ENCODE measurements around the gene EXOC1. TPM values are rescaled to one million over a fixed set of nuclear protein-coding genes. Genes with fewer than 3 reads are reported as not detected.
A peak's percentile ranks its signal among the peaks of the same experiment; 100 is the strongest.

The EXOC1 gene
- total RNA-seq, 1 experiment from 2014 or later = 12.0 TPM

- no peak overlapping the region for H3K27ac ChIP-seq (ENCODE audit: low read depth, low read length, poor library complexity, severe bottlenecking)
- CTCF ChIA-PET = no interaction called here
- intact Hi-C loops (cut with micrococcal nuclease; ENCODE audit: unreplicated experiment) = no loop called here
Observed at GRCh38 chr4:55808632-55809031, 44.8 kb upstream of the EXOC1 start.

DNA sequence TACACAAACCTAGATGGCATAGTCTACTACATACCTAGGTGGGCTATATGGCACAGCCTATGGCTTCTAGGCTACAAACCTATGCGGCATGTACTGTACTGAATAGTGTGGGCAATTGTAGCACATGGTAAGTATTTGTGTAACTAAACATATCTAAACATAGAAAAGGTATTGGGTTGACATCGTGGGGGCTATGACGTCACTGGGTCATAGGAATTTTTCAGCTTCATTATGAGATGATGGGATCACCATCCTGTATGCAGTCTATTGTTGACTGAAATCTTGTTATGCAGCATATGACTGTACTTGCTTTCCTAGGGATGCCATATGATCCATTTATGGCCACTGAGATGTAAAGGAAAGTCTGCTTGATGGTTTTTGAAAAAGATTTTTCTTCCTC is 35.8 kb upstream of the EXOC1 start:
- Histone ChIP-seq H3K27ac (ENCODE audit: low read depth, low read length, poor library complexity, severe bottlenecking) (no peak overlapping the region), H3K27me3 (replicated peaks; ENCODE audit: insufficient read depth, low read depth, low read length, poor library complexity) (no peaks in the 10 kb centered on the region), H3K36me3 (ENCODE audit: insufficient read depth, low read length, poor library complexity, severe bottlenecking) (no peaks in the 10 kb centered on the region), H3K4me1 (ENCODE audit: insufficient read depth, low read length, poor library complexity, severe bottlenecking) (no peaks in the 10 kb centered on the region), H3K9me3 (ENCODE audit: low read depth, low read length, poor library complexity, severe bottlenecking) (no peaks in the 10 kb centered on the region), H3K4me3 (ENCODE audit: low read depth, low read length, poor library complexity, severe bottlenecking) (no peak overlapping the region)
- no TSS peak for BruUV-seq (replicated peaks)
- DNase-seq (ENCODE audit: low spot score) = no peak
- no peak for TF ChIP-seq EZH2 (IDR thresholded peaks at IDR 0.05; ENCODE audit: borderline replicate concordance, low read depth, low read length, poor library complexity, severe bottlenecking)
- TF ChIP-seq, protein P1, sequence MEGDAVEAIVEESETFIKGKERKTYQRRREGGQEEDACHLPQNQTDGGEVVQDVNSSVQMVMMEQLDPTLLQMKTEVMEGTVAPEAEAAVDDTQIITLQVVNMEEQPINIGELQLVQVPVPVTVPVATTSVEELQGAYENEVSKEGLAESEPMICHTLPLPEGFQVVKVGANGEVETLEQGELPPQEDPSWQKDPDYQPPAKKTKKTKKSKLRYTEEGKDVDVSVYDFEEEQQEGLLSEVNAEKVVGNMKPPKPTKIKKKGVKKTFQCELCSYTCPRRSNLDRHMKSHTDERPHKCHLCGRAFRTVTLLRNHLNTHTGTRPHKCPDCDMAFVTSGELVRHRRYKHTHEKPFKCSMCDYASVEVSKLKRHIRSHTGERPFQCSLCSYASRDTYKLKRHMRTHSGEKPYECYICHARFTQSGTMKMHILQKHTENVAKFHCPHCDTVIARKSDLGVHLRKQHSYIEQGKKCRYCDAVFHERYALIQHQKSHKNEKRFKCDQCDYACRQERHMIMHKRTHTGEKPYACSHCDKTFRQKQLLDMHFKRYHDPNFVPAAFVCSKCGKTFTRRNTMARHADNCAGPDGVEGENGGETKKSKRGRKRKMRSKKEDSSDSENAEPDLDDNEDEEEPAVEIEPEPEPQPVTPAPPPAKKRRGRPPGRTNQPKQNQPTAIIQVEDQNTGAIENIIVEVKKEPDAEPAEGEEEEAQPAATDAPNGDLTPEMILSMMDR (conservative IDR thresholded peaks at IDR 0.05; ENCODE audit: low read depth, low read length) = no peak
- CTCF ChIA-PET = no interaction called here
- intact Hi-C loops (cut with micrococcal nuclease; ENCODE audit: unreplicated experiment) = no loop called here
- POLR2A ChIA-PET (ENCODE audit: low non-redundant PET) = no interaction called here

More at GRCh38 chr4:55808632-55809031, 44.8 kb upstream of the EXOC1 start:
- H3K4me1 ChIP-seq (ENCODE audit: insufficient read depth, low read length, poor library complexity, severe bottlenecking) = no peaks in the 10 kb centered on the region
- DNase-seq (ENCODE audit: low spot score) = no peak
- no peaks in the 10 kb centered on the region for H3K36me3 ChIP-seq (ENCODE audit: insufficient read depth, low read length, poor library complexity, severe bottlenecking)
- TF ChIP-seq EZH2 (IDR thresholded peaks at IDR 0.05; ENCODE audit: borderline replicate concordance, low read depth, low read length, poor library complexity, severe bottlenecking) = no peak
- TF ChIP-seq, protein P1 (conservative IDR thresholded peaks at IDR 0.05; ENCODE audit: low read depth, low read length) = no peak
- POLR2A ChIA-PET (ENCODE audit: low non-redundant PET) = no interaction called here
- BruUV-seq (replicated peaks) = no TSS peak
- H3K9me3 ChIP-seq (ENCODE audit: low read depth, low read length, poor library complexity, severe bottlenecking) = no peaks in the 10 kb centered on the region
- H3K27me3 ChIP-seq (replicated peaks; ENCODE audit: insufficient read depth, low read depth, low read length, poor library complexity) = no peaks in the 10 kb centered on the region
- no peak overlapping the region for H3K4me3 ChIP-seq (ENCODE audit: low read depth, low read length, poor library complexity, severe bottlenecking)

- POLR2A ChIA-PET (ENCODE audit: low non-redundant PET) = no interaction called here
- DNase-seq (ENCODE audit: low spot score) = peak; percentile 18
Observed at GRCh38 chr4:55819634-55820033, 33.8 kb upstream of the EXOC1 start, which contains the start of gene EXOC1L. Gene EXOC1L (plus strand): TSS chr4:55819790. CDS start chr4:55820027, 237 bp downstream.

GRCh38 chr4:55820279-55820678 is 33.2 kb upstream of the EXOC1 start:
- H3K36me3 ChIP-seq (ENCODE audit: insufficient read depth, low read length, poor library complexity, severe bottlenecking) = no peaks in the 10 kb centered on the region
- BruUV-seq (replicated peaks) = no TSS peak
- ChIA-PET POLR2A (ENCODE audit: low non-redundant PET) (no interaction called here), CTCF (no interaction called here)
- no peak for DNase-seq (ENCODE audit: low spot score)
- H3K4me3 ChIP-seq (ENCODE audit: low read depth, low read length, poor library complexity, severe bottlenecking) = no peak overlapping the region
- H3K9me3 ChIP-seq (ENCODE audit: low read depth, low read length, poor library complexity, severe bottlenecking) = no peaks in the 10 kb centered on the region
- no peaks in the 10 kb centered on the region for H3K4me1 ChIP-seq (ENCODE audit: insufficient read depth, low read length, poor library complexity, severe bottlenecking)
- no peaks in the 10 kb centered on the region for H3K27me3 ChIP-seq (replicated peaks; ENCODE audit: insufficient read depth, low read depth, low read length, poor library complexity)
- intact Hi-C loops (cut with micrococcal nuclease; ENCODE audit: unreplicated experiment) = no loop called here
- no peak overlapping the region for H3K27ac ChIP-seq (ENCODE audit: low read depth, low read length, poor library complexity, severe bottlenecking)
- TF ChIP-seq, protein P1 (conservative IDR thresholded peaks at IDR 0.05; ENCODE audit: low read depth, low read length) = no peak
- TF ChIP-seq EZH2 (IDR thresholded peaks at IDR 0.05; ENCODE audit: borderline replicate concordance, low read depth, low read length, poor library complexity, severe bottlenecking) = no peak

More at GRCh38 chr4:55819634-55820033, 33.8 kb upstream of the EXOC1 start, which contains the start of gene EXOC1L:
- BruUV-seq (replicated peaks) = no TSS peak
- H3K27me3 ChIP-seq (replicated peaks; ENCODE audit: insufficient read depth, low read depth, low read length, poor library complexity) = no peaks in the 10 kb centered on the region
- no peaks in the 10 kb centered on the region for H3K36me3 ChIP-seq (ENCODE audit: insufficient read depth, low read length, poor library complexity, severe bottlenecking)
- H3K4me1 ChIP-seq (ENCODE audit: insufficient read depth, low read length, poor library complexity, severe bottlenecking) = no peaks in the 10 kb centered on the region
- no peak within 1 kb of the TSS for H3K27ac ChIP-seq (ENCODE audit: low read depth, low read length, poor library complexity, severe bottlenecking)
- no peak for TF ChIP-seq EZH2 (IDR thresholded peaks at IDR 0.05; ENCODE audit: borderline replicate concordance, low read depth, low read length, poor library complexity, severe bottlenecking)
- H3K9me3 ChIP-seq (ENCODE audit: low read depth, low read length, poor library complexity, severe bottlenecking) = no peaks in the 10 kb centered on the region
- intact Hi-C loops (cut with micrococcal nuclease; ENCODE audit: unreplicated experiment) = no loop called here
- H3K4me3 ChIP-seq (ENCODE audit: low read depth, low read length, poor library complexity, severe bottlenecking) = peak within 1 kb of the TSS; percentile 21
- CTCF ChIA-PET = no interaction called here

Measured in A673 (cell line).